ENCODE data around the gene CTNND2. TPM values are rescaled to one million over a fixed set of nuclear protein-coding genes. Genes with fewer than 3 reads are reported as not detected.

CTNND2 gene
- total RNA-seq, 1 donor from 2014 or later = 0.29 TPM

- no peak for DNase-seq (ENCODE audit: low read depth)
- H3K27me3 ChIP-seq (ENCODE audit: control insufficient read depth, insufficient read depth, low read length) = no peaks in the 10 kb centered on the region
- H3K36me3 ChIP-seq (ENCODE audit: control insufficient read depth, insufficient read depth, low read length) = no peaks in the 10 kb centered on the region
- no peak for TF ChIP-seq CTCF (IDR thresholded peaks at IDR 0.05; ENCODE audit: insufficient read depth, low read length, poor library complexity, severe bottlenecking)
- no peak overlapping the region for H3K4me3 ChIP-seq (ENCODE audit: low read depth, low read length)
These were observed 389.4 kb downstream of the CTNND2 start for GRCh38 chr5:11514705-11515432.

GRCh38 chr5:11511878-11512277, 392.4 kb downstream of the CTNND2 start:
- no peaks in the 10 kb centered on the region for H3K36me3 ChIP-seq (ENCODE audit: control insufficient read depth, insufficient read depth, low read length)
- no peak for DNase-seq (ENCODE audit: low read depth)
- H3K4me3 ChIP-seq (ENCODE audit: low read depth, low read length) = no peak overlapping the region
- TF ChIP-seq CTCF (IDR thresholded peaks at IDR 0.05; ENCODE audit: insufficient read depth, low read length, poor library complexity, severe bottlenecking) = no peak
- no peaks in the 10 kb centered on the region for H3K27me3 ChIP-seq (ENCODE audit: control insufficient read depth, insufficient read depth, low read length)

- TF ChIP-seq CTCF (IDR thresholded peaks at IDR 0.05; ENCODE audit: insufficient read depth, low read length, poor library complexity, severe bottlenecking) = no peak
- no peaks in the 10 kb centered on the region for H3K27me3 ChIP-seq (ENCODE audit: control insufficient read depth, insufficient read depth, low read length)
- no peak for DNase-seq (ENCODE audit: low read depth)
These were observed 393.4 kb downstream of the CTNND2 start for GRCh38 chr5:11510889-11511288.

DNA sequence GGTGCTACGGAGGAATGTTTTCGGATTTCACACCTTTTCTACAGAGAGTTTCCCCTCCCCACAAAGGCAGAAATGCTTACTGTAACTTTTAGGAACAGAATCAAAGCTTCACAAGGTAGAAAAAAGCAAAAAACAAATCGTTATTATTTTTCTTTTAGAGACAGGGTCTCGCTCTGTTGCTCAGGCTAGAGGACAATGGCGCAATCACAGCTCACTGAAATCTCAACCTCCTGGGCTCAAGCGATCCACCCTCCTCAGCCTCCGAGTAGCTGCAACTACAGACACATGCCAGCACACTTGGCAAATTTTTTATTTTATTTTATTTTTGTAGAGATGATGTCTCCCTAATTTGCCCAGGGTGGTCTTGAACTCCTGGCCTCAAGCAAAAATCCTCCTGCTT, 394.5 kb downstream of the CTNND2 start:
- H3K36me3 ChIP-seq (ENCODE audit: control insufficient read depth, insufficient read depth, low read length) = no peaks in the 10 kb centered on the region
- DNase-seq (ENCODE audit: low read depth) = no peak
- no peaks in the 10 kb centered on the region for H3K27me3 ChIP-seq (ENCODE audit: control insufficient read depth, insufficient read depth, low read length)
- no peak for TF ChIP-seq CTCF (IDR thresholded peaks at IDR 0.05; ENCODE audit: insufficient read depth, low read length, poor library complexity, severe bottlenecking)
- H3K4me3 ChIP-seq (ENCODE audit: low read depth, low read length) = no peak overlapping the region

More at GRCh38 chr5:11510889-11511288, 393.4 kb downstream of the CTNND2 start:
- H3K36me3 ChIP-seq (ENCODE audit: control insufficient read depth, insufficient read depth, low read length) = no peaks in the 10 kb centered on the region
- no peak overlapping the region for H3K4me3 ChIP-seq (ENCODE audit: low read depth, low read length)

GRCh38 chr5:11507156-11507910, 396.9 kb downstream of the CTNND2 start:
- Histone ChIP-seq H3K36me3 (ENCODE audit: control insufficient read depth, insufficient read depth, low read length) (no peaks in the 10 kb centered on the region), H3K27me3 (ENCODE audit: control insufficient read depth, insufficient read depth, low read length) (no peaks in the 10 kb centered on the region), H3K4me3 (ENCODE audit: low read depth, low read length) (no peak overlapping the region)
- no peak for TF ChIP-seq CTCF (IDR thresholded peaks at IDR 0.05; ENCODE audit: insufficient read depth, low read length, poor library complexity, severe bottlenecking)
- DNase-seq (ENCODE audit: low read depth) = no peak
